MM.1S (cell line): ENCODE results near the gene ACTBL2.

Experiments used
- DNase-seq: peaks from one replicate; pipeline ENCODE4 v3.0.0-alpha.2; 2015
- H2AFZ ChIP-seq: fragments of 300-600 bp; sonication (generic); 2 replicates; pipeline ENCODE4 v1.6.0; 2016; ENCODE audit warnings: antibody characterized with exemption, low read length
- H3F3A ChIP-seq: fragments of 300-600 bp; sonication (generic); 2 replicates; pipeline ENCODE4 v1.6.1; 2016; ENCODE audit warnings: mild to moderate bottlenecking, antibody characterized with exemption, low read length, moderate library complexity, mixed read lengths; ENCODE audit not compliant: insufficient read depth
- H3K27ac ChIP-seq: fragments of 300-600 bp; sonication (generic); 2 replicates; pipeline ENCODE4 v1.5.1; 2016; ENCODE audit warnings: mild to moderate bottlenecking, low read length
- H3K27me3 ChIP-seq: fragments of 300-600 bp; sonication (generic); replicated peaks from 2 replicates; pipeline ENCODE4 v1.6.0; 2016; ENCODE audit warnings: low read length; ENCODE audit not compliant: insufficient read depth
- H3K36me3 ChIP-seq: fragments of 300-600 bp; sonication (generic); replicated peaks from 2 replicates; pipeline ENCODE4 v1.6.1; 2016; ENCODE audit warnings: mild to moderate bottlenecking, low read length, mixed read lengths; ENCODE audit not compliant: insufficient read depth
- H3K4me1 ChIP-seq: fragments of 300-600 bp; sonication (generic); 2 replicates; pipeline ENCODE4 v1.6.1; 2016; ENCODE audit warnings: low read length, mixed read lengths
- H3K4me2 ChIP-seq: fragments of 300-600 bp; sonication (generic); 2 replicates; pipeline ENCODE4 v1.6.0; 2016; ENCODE audit warnings: low read depth, low read length
- H3K4me3 ChIP-seq: fragments of 300-600 bp; sonication (generic); 2 replicates; pipeline ENCODE4 v1.5.1; 2016; ENCODE audit warnings: low read length, mixed read lengths
- H3K79me2 ChIP-seq: fragments of 300-600 bp; sonication (generic); 2 replicates; pipeline ENCODE4 v1.6.1; 2016; ENCODE audit warnings: mixed run types, low read length, mixed read lengths
- H3K9ac ChIP-seq: fragments of 300-600 bp; sonication (generic); 2 replicates; pipeline ENCODE4 v1.6.1; 2016; ENCODE audit warnings: low read length, mixed read lengths
- H3K9me2 ChIP-seq: fragments of 300-600 bp; sonication (generic); replicated peaks from 2 replicates; pipeline ENCODE4 v1.6.1; 2016; ENCODE audit warnings: mild to moderate bottlenecking, low read length, mixed read lengths; ENCODE audit not compliant: insufficient read depth
- H3K9me3 ChIP-seq: fragments of 300-600 bp; sonication (generic); replicated peaks from 2 replicates; pipeline ENCODE4 v1.6.1; 2016; ENCODE audit warnings: mild to moderate bottlenecking, low read length, mixed read lengths; ENCODE audit not compliant: insufficient read depth
- H4K20me1 ChIP-seq: fragments of 300-600 bp; sonication (generic); 2 replicates; pipeline ENCODE4 v1.6.1; 2016; ENCODE audit warnings: mild to moderate bottlenecking, low read length, moderate library complexity, mixed read lengths; ENCODE audit not compliant: insufficient read depth
- CTCF ChIP-seq: fragments of 300-600 bp; sonication (generic); IDR thresholded peaks from 2 replicates; pipeline ENCODE4 v1.5.1; 2016; ENCODE audit warnings: antibody characterized with exemption, low read length, mixed read lengths
- EZH2 ChIP-seq: fragments of 300-600 bp; sonication (generic); optimal IDR thresholded peaks from 2 replicates; pipeline ENCODE3; 2017; ENCODE audit warnings: low read depth, mild to moderate bottlenecking, antibody characterized with exemption, low read length, mixed read lengths
- EZH2phosphoT487 ChIP-seq: fragments of 300-600 bp; sonication (generic); IDR thresholded peaks from 2 replicates; pipeline ENCODE4 v1.6.1; 2018; ENCODE audit warnings: antibody characterized with exemption, low read length

The ACTBL2 gene

GRCh38 chr5:57517250-57517649, 34.6 kb upstream of the ACTBL2 start:
- Histone ChIP-seq H3K9me3 (no peaks in the 10 kb centered on the region), H3K27ac (no peak overlapping the region), H3K79me2 (no peaks in the 10 kb centered on the region), H3K9me2 (no peaks in the 10 kb centered on the region), H3K36me3 (no peaks in the 10 kb centered on the region), H3K9ac (no peak overlapping the region), H3F3A (no peaks in the 10 kb centered on the region), H3K4me2 (no peak overlapping the region), H2AFZ (no peak overlapping the region), H3K27me3 (no peaks in the 10 kb centered on the region), H4K20me1 (no peaks in the 10 kb centered on the region), H3K4me3 (no peak overlapping the region), H3K4me1 (no peaks in the 10 kb centered on the region)
- DNase-seq, result no peak
- TF ChIP-seq EZH2 (no peak), EZH2phosphoT487 (no peak), CTCF (no peak)

DNA sequence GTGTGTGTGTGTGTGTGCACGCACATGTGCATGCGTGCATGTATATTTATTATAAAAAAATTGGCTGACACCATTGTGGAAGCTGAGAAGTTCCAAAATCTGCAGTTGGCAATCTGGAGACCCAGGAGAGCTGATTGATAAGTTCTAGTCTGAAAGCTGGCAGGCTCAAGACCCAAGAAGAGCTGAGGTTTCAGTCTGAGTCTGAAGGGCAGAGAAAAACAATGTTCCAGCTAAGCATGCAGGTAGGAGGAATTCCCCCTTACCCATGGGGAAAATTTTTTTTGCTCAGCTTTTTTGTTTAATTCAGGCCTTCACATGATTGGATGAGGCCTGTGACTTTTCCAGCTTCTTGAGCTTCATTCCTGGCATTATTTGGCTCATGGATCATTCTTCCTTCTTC, 31.2 kb upstream of the ACTBL2 start:
- Histone ChIP-seq H3K4me2 (no peak overlapping the region), H2AFZ (no peak overlapping the region), H3K9ac (no peak overlapping the region), H3K9me3 (no peaks in the 10 kb centered on the region), H3K4me3 (no peak overlapping the region), H4K20me1 (no peaks in the 10 kb centered on the region), H3K79me2 (no peaks in the 10 kb centered on the region), H3K36me3 (no peaks in the 10 kb centered on the region), H3K27ac (no peak overlapping the region), H3K9me2 (no peaks in the 10 kb centered on the region), H3F3A (no peaks in the 10 kb centered on the region), H3K27me3 (no peaks in the 10 kb centered on the region), H3K4me1 (no peaks in the 10 kb centered on the region)
- TF ChIP-seq EZH2, result no peak
- TF ChIP-seq CTCF, result no peak
- TF ChIP-seq EZH2phosphoT487, result no peak
- no peak for DNase-seq

GRCh38 chr5:57511321-57511720, 28.7 kb upstream of the ACTBL2 start:
- TF ChIP-seq CTCF, result no peak
- TF ChIP-seq EZH2, result no peak
- TF ChIP-seq EZH2phosphoT487, result no peak
- no peaks in the 10 kb centered on the region for H3K27me3 ChIP-seq
- no peak for DNase-seq
- no peaks in the 10 kb centered on the region for H3F3A ChIP-seq
- H3K4me2 ChIP-seq, result no peak overlapping the region
- no peaks in the 10 kb centered on the region for H3K9me2 ChIP-seq
- no peaks in the 10 kb centered on the region for H3K79me2 ChIP-seq
- H3K9me3 ChIP-seq, result no peaks in the 10 kb centered on the region
- no peak overlapping the region for H2AFZ ChIP-seq
- H3K4me1 ChIP-seq, result no peaks in the 10 kb centered on the region
- no peak overlapping the region for H3K9ac ChIP-seq
- no peak overlapping the region for H3K4me3 ChIP-seq
- no peaks in the 10 kb centered on the region for H4K20me1 ChIP-seq
- no peaks in the 10 kb centered on the region for H3K36me3 ChIP-seq
- no peak overlapping the region for H3K27ac ChIP-seq
